HG03108 (cell line): Measurements from ENCODE around the gene DNAJC1.
"Not testable (repeated sequence)": the region's sequence is repeated elsewhere in the genome, so short reads cannot be mapped to it uniquely, and the experiment has no call there.

Experiments used
- ATAC-seq: cut with Tn5 transposase; IDR thresholded peaks from one replicate; pipeline ENCODE4 v1.9.1; 2021; ENCODE audit warnings: moderate library complexity; ENCODE audit not compliant: unreplicated experiment

The DNAJC1 gene

GRCh38 chr10:21831986-21832820, 171.3 kb downstream of the DNAJC1 start:
- no peak for ATAC-seq

- no peak for ATAC-seq
These were observed 173.5 kb downstream of the DNAJC1 start for GRCh38 chr10:21830037-21830436.

GRCh38 chr10:21827308-21827707, 176.2 kb downstream of the DNAJC1 start:
- ATAC-seq = no peak

- no peak for ATAC-seq
These were observed 176.8 kb downstream of the DNAJC1 start for GRCh38 chr10:21826725-21827124.

- ATAC-seq = no peak
These were observed 178.2 kb downstream of the DNAJC1 start for GRCh38 chr10:21825345-21825744.

- ATAC-seq = no peak
These were observed 179.1 kb downstream of the DNAJC1 start for GRCh38 chr10:21824409-21824808.

- ATAC-seq = no peak
These were observed 179.9 kb downstream of the DNAJC1 start for GRCh38 chr10:21823617-21824016.

GRCh38 chr10:21822273-21822672, 181.3 kb downstream of the DNAJC1 start:
- ATAC-seq = not testable (repeated sequence)

GRCh38 chr10:21820952-21821351, 182.6 kb downstream of the DNAJC1 start:
- no peak for ATAC-seq

GRCh38 chr10:21818416-21818815, 185.1 kb downstream of the DNAJC1 start:
- not testable (repeated sequence) for ATAC-seq

- no peak for ATAC-seq
These were observed 188.7 kb downstream of the DNAJC1 start for GRCh38 chr10:21814866-21815265.

GRCh38 chr10:21813946-21814345, 189.6 kb downstream of the DNAJC1 start:
- ATAC-seq = no peak

- ATAC-seq = no peak
These were observed 192.3 kb downstream of the DNAJC1 start for GRCh38 chr10:21811245-21811585.

GRCh38 chr10:21810582-21811244, 192.8 kb downstream of the DNAJC1 start:
- ATAC-seq = no peak

- ATAC-seq = no peak
These were observed 195.0 kb downstream of the DNAJC1 start for GRCh38 chr10:21808550-21808949.

GRCh38 chr10:21807180-21807579, 196.3 kb downstream of the DNAJC1 start:
- ATAC-seq = no peak

GRCh38 chr10:21803374-21803773, 200.2 kb downstream of the DNAJC1 start:
- ATAC-seq = no peak

GRCh38 chr10:21801609-21802008, 201.9 kb downstream of the DNAJC1 start:
- ATAC-seq = no peak

- ATAC-seq = no peak
These were observed 205.4 kb downstream of the DNAJC1 start for GRCh38 chr10:21797984-21798765.

- ATAC-seq = no peak
These were observed 206.0 kb downstream of the DNAJC1 start for GRCh38 chr10:21797533-21797932.

- ATAC-seq = no peak
These were observed 212.3 kb downstream of the DNAJC1 start for GRCh38 chr10:21791276-21791675.

GRCh38 chr10:21776883-21777282, 226.6 kb downstream of the DNAJC1 start:
- no peak for ATAC-seq
